ENCODE measurements around the gene CSPG5. TPM values are rescaled to one million over a fixed set of nuclear protein-coding genes. Genes with fewer than 3 reads are reported as not detected.

The CSPG5 gene
- polyA plus RNA-seq, 3 donors: 0.11 to 2.1 (median 0.30) TPM

DNA sequence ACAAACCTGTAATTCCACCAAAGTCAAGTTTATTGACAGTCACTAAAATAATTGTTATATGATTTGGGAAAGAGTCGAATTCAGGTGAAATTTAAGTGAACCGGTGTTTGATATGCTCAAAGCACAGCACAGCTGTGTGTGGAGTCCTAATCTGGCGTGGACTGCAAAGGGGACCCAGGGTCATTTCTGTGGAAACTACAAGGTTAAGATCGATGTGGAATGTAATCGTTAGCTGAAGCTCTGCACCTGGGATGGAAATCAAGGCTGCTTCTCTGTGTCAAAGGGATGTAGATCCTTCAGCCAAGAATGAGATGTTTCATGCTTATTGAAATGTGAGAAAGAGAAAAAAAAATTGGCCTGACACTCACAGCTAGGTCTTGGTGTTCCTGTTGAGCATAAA, 63.6 kb downstream of the CSPG5 start:
- H3K27ac ChIP-seq (ENCODE audit: low read depth, low read length): no peak overlapping the region
- WGBS, 3 donors: 31 to 77% (median 76%) methylated on average over 5 of the region's 5 CpGs

- H3K27ac ChIP-seq (ENCODE audit: low read depth, low read length): no peak within 1 kb of the TSS
- WGBS, 3 donors: 0% methylated on average over 71 of the region's 71 CpGs
Measured at GRCh38 chr3:47513125-47513929, 65.3 kb downstream of the CSPG5 start, which contains the start of gene ELP6. TSS of gene ELP6 (minus strand) at chr3:47513712. CDS start at chr3:47513590, 122 bp downstream.

DNA sequence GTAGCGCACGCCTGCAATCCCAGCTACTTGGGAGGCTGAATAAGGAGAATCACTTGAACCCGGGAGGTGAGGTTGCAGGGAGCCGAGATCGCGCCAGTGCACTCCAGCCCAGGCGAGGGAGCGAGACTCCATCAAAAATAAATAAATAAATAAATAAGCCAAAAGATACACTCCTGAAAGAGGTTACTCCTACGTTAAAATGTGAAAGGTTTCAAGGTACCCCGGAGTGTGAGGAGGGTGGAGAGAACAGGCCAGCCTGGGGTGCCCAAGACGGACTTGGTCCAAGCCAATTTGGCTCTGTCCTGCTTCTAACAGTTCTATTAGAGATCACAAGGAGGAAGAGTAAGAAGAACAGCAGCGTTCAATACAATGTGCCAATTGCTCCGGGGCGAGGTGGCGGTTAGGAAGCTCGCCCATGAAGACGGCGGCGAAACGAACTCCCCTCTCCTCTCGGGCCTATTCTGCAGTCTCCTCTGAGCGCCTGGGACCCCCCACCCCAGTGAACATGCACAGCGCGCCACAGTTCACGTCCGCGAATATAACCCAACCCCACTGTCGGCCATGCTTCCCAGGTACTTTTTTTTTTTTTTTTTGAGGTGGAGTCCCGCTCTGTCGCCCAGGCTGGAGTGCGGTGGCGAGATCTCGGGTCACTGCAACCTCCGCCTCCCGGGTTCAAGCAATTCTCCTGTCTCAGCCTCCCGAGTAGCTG, 66.1 kb downstream of the CSPG5 start:
- WGBS, 3 donors: 16 to 19% (median 18%) methylated on average over 36 of the region's 36 CpGs

More for the DNA sequence above, 66.1 kb downstream of the CSPG5 start:
- no peak overlapping the region for H3K27ac ChIP-seq (ENCODE audit: low read depth, low read length)

Other genes with a start within 250 kb of the CSPG5 start
- 10 to 100 TPM; 10.0 to 16.0 (median 14.5) TPM for gene PTPN23, start 197.8 kb downstream of the CSPG5 start, polyA plus RNA-seq
- gene SCAP, start 102.9 kb downstream of the CSPG5 start, polyA plus RNA-seq: 10 to 100 TPM; 26.4 to 46.5 (median 29.1) TPM
- gene ELP6, start 65.2 kb downstream of the CSPG5 start, polyA plus RNA-seq: 10 to 100 TPM; 17.8 to 31.9 (median 22.4) TPM
- 10 to 100 TPM; 11.5 to 21.3 (median 14.0) TPM for gene SMARCC1, start 203.0 kb upstream of the CSPG5 start, polyA plus RNA-seq
- gene DHX30, start 224.3 kb upstream of the CSPG5 start, polyA plus RNA-seq: 10 to 100 TPM; 23.1 to 45.9 (median 24.6) TPM

All from adipose tissue (tissue), 3 donors.